HCT116 (cell line): ENCODE measurements around the gene SRPK2.

ENCODE experiments used
- CTCF ChIP-seq, 3 experiments: fragments of 200-600 bp in 1 of 3; sonication (generic) in 1 of 3; IDR thresholded peaks in 2 of 3; conservative IDR thresholded peaks in 1 of 3; 2 replicates each; pipeline ENCODE4 v1.5.1; 2012 to 2017; ENCODE audit warnings: low read depth in 2 of 3, low read length in 2 of 3, antibody characterized with exemption in 1 of 3, borderline replicate concordance in 1 of 3, control low read depth in 1 of 3, mild to moderate bottlenecking in 1 of 3, mixed read lengths in 1 of 3, mixed run types in 1 of 3, moderate library complexity in 1 of 3; ENCODE audit not compliant: insufficient read depth in 1 of 3
- EZH2 ChIP-seq: fragments of 200-600 bp; sonication (generic); IDR thresholded peaks from 2 replicates; pipeline ENCODE4 v1.6.1; 2017; ENCODE audit warnings: antibody characterized with exemption, mixed run types
- EZH2phosphoT487 ChIP-seq: fragments of 200-600 bp; IDR thresholded peaks from 2 replicates; pipeline ENCODE4 v1.6.1; 2018; ENCODE audit warnings: antibody characterized with exemption, borderline replicate concordance
- POLR2A ChIP-seq: IDR thresholded peaks from 2 replicates; pipeline ENCODE4 v1.7.0; 2011; ENCODE audit warnings: borderline replicate concordance; ENCODE audit not compliant: insufficient read depth, insufficient read length; ENCODE audit errors: extremely low read depth
- POLR2AphosphoS5 ChIP-seq: IDR thresholded peaks from 2 replicates; pipeline ENCODE4 v1.6.1; 2011; ENCODE audit warnings: mild to moderate bottlenecking, low read depth, low read length, moderate library complexity
- ZBTB33 ChIP-seq: IDR thresholded peaks from 2 replicates; pipeline ENCODE4 v1.6.1; 2011; ENCODE audit warnings: mild to moderate bottlenecking, low read length, moderate library complexity; ENCODE audit not compliant: insufficient replicate concordance; ENCODE audit errors: extremely low read depth

- TF ChIP-seq CTCF (IDR thresholded peaks at IDR 0.05 in 2 of 3, conservative IDR thresholded peaks at IDR 0.05 in 1 of 3; ENCODE audit: borderline replicate concordance in 1 of 3, insufficient read depth in 1 of 3, low read depth in 2 of 3, low read length in 2 of 3) (no peak), POLR2A (no peak), EZH2 (no peak), ZBTB33 (no peak), POLR2AphosphoS5 (no peak), EZH2phosphoT487 (no peak)
These were observed 293.8 kb downstream of the SRPK2 start for GRCh38 chr7:105094966-105095365.
